GM12875 (cell line): ENCODE data around the gene KMT2D.

Source experiments
- H3K4me3 ChIP-seq: one replicate; pipeline ENCODE4 v1.5.1; 2011; ENCODE audit warnings: low read depth, low read length, control low read depth
- TF ChIP-seq, protein P1 (sequence below): IDR thresholded peaks from 2 replicates; pipeline ENCODE4 v1.5.1; 2011; ENCODE audit warnings: low read depth, mild to moderate bottlenecking, control low read depth, inconsistent platforms, low read length, moderate library complexity, borderline replicate concordance; ENCODE audit not compliant: insufficient read depth

KMT2D gene

GRCh38 chr12:49024543-49024942 is 36.1 kb downstream of the KMT2D start:
- TF ChIP-seq, protein P1, sequence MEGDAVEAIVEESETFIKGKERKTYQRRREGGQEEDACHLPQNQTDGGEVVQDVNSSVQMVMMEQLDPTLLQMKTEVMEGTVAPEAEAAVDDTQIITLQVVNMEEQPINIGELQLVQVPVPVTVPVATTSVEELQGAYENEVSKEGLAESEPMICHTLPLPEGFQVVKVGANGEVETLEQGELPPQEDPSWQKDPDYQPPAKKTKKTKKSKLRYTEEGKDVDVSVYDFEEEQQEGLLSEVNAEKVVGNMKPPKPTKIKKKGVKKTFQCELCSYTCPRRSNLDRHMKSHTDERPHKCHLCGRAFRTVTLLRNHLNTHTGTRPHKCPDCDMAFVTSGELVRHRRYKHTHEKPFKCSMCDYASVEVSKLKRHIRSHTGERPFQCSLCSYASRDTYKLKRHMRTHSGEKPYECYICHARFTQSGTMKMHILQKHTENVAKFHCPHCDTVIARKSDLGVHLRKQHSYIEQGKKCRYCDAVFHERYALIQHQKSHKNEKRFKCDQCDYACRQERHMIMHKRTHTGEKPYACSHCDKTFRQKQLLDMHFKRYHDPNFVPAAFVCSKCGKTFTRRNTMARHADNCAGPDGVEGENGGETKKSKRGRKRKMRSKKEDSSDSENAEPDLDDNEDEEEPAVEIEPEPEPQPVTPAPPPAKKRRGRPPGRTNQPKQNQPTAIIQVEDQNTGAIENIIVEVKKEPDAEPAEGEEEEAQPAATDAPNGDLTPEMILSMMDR, result no peak
- no peak overlapping the region for H3K4me3 ChIP-seq

- TF ChIP-seq, protein P1, result no peak
- H3K4me3 ChIP-seq, result no peak overlapping the region
Measured at GRCh38 chr12:49023812-49024211, 36.8 kb downstream of the KMT2D start.

- TF ChIP-seq, protein P1, result no peak
Measured at GRCh38 chr12:49022558-49023178, 37.9 kb downstream of the KMT2D start.

GRCh38 chr12:49021292-49021915 is 39.2 kb downstream of the KMT2D start:
- no peak overlapping the region for H3K4me3 ChIP-seq
- TF ChIP-seq, protein P1, result no peak

More at GRCh38 chr12:49022558-49023178, 37.9 kb downstream of the KMT2D start:
- H3K4me3 ChIP-seq, result no peak overlapping the region

DNA sequence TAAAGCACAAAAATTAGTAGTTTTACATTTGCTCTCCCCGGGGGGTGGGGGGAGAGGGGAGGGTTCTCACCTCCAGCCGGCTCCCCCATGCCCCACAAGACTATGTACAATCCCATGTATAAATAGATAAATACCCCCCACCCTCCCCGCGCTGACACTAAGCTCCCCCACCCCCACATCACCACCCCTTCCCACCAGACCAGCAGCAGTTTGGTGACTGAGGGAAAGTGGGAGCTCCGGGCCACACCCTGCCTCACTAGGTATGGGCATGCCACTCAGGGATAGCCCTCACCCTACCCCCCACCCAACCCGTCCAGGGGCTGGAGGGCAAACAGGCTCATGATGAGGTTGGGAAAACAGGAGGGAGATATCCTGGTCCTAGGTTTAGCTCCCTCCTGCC is 40.2 kb downstream of the KMT2D start:
- H3K4me3 ChIP-seq, result no peak overlapping the region
- TF ChIP-seq, protein P1, result no peak

DNA sequence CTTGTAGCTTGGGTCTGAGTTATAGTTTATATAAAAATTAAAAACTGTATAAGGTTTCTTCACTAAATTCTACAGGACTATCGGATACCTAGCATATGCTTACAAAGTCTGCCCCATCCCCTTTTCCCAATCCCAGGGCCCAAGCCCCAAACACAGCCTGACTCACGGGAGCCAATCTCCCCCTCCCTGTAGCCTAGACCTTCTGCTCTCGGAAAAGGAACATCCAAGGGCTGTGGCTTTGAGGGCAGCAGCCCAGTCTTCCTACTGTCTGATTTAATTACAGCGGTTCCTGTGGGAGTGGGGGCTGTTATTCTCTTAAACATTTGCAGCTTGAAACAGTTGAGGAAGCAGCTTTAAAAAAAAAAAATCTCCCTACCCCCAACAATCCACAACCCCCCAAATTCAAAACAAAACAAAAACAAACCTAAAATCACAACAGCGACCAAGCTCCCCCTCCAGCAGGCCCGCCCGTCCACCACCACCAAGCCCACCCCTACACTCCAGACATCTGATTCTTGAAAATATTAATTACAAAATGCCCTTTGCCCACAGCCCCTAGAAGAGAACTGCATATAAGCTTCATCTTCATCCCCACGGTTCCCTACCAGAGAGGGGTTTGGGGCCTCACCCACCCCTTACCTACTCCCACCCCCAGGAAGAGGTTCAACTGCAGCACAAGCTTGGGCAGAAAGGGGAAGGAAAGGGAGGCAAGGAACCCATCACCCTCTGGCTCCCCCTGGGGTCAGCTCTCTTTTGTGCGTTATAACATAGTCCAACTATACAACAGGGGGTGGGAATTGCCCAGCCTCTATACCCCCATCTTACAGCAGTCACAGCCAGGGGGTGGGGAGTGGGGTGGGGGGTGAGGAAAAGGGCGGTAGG is 40.9 kb downstream of the KMT2D start:
- H3K4me3 ChIP-seq, result no peak overlapping the region
- TF ChIP-seq, protein P1, result peak; percentile 56
